MM.1S (cell line): ENCODE results near the gene CHMP1A.

Source experiments
- CTCF ChIP-seq: fragments of 300-600 bp; sonication (generic); IDR thresholded peaks from 2 replicates; pipeline ENCODE4 v1.5.1; 2016; ENCODE audit warnings: antibody characterized with exemption, low read length, mixed read lengths
- EZH2 ChIP-seq: fragments of 300-600 bp; sonication (generic); optimal IDR thresholded peaks from 2 replicates; pipeline ENCODE3; 2017; ENCODE audit warnings: low read depth, mild to moderate bottlenecking, antibody characterized with exemption, low read length, mixed read lengths
- EZH2phosphoT487 ChIP-seq: fragments of 300-600 bp; sonication (generic); IDR thresholded peaks from 2 replicates; pipeline ENCODE4 v1.6.1; 2018; ENCODE audit warnings: antibody characterized with exemption, low read length

- TF ChIP-seq EZH2phosphoT487 (no peak), CTCF (no peak), EZH2 (no peak)
Observed at GRCh38 chr16:89633064-89633631, 24.4 kb downstream of the CHMP1A start.
